ENCODE measurements around the gene DHX30.

The DHX30 gene

DNA sequence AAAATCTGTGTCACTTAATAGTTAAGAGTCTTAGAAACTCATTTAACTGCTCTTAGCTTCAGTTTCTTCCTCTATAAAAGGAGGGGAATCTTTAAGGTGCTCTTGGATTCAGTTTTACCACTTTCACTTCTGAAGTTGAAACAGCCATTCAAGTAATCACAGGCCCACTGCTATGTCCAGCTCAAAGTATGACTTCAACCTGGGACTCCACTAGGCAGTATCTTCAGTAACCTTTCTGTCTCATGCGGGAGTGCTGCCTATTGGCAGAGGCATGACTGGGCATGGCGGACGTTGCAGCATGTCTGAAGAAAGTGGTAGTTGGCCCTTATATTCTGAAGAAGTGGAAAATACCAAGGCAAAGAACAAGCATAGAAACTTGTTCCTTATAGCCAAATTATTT, 92.3 kb downstream of the DHX30 start:
- TF ChIP-seq POLR2A (IDR thresholded peaks at IDR 0.05; ENCODE audit: low read depth, low read length), result no peak
- DNase-seq (ENCODE audit: insufficient read length, low spot score), result no peak
- no peak for FAIRE-seq

- FAIRE-seq (no peak), DNase-seq (ENCODE audit: insufficient read length, low spot score) (no peak)
- no peak for TF ChIP-seq POLR2A (IDR thresholded peaks at IDR 0.05; ENCODE audit: low read depth, low read length)
Measured at GRCh38 chr3:47896736-47897135, 93.8 kb downstream of the DHX30 start.

- FAIRE-seq, result no peak
- no peak for DNase-seq (ENCODE audit: insufficient read length, low spot score)
- no peak for TF ChIP-seq POLR2A (IDR thresholded peaks at IDR 0.05; ENCODE audit: low read depth, low read length)
Measured at GRCh38 chr3:47897954-47898353, 95.0 kb downstream of the DHX30 start.

GRCh38 chr3:47899495-47900108, 96.7 kb downstream of the DHX30 start:
- DNase-seq (ENCODE audit: insufficient read length, low spot score) (no peak), FAIRE-seq (no peak)
- TF ChIP-seq POLR2A (IDR thresholded peaks at IDR 0.05; ENCODE audit: low read depth, low read length), result no peak
